Testis (tissue), 2 donors: ENCODE data around the gene GMPR.

Experiments
- CTCF ChIP-seq, 3 experiments: fragments of 450-650 bp in 2 of 3; fragments of 200-600 bp in 1 of 3; sonication (generic) in 1 of 3; IDR thresholded peaks; one replicate each; pipeline ENCODE4 v1.5.1; 2016 to 2019; ENCODE audit warnings: antibody characterized with exemption in 3 of 3, mild to moderate bottlenecking in 2 of 3, moderate library complexity in 1 of 3
- POLR2A ChIP-seq: fragments of 450-650 bp; IDR thresholded peaks from one replicate; pipeline ENCODE4 v1.6.1; 2017; ENCODE audit warnings: antibody characterized with exemption, mild to moderate bottlenecking, moderate library complexity

- no peak for TF ChIP-seq CTCF (IDR thresholded peaks at IDR 0.05)
- no peak for TF ChIP-seq POLR2A
Measured at GRCh38 chr6:16343593-16343992, 105.2 kb downstream of the GMPR start.
